Activated CD8-positive, alpha-beta T cell treated with anti-CD3 and anti-CD28 coated beads for 36 hours (primary cell): ENCODE data around the gene TNFRSF6B. TPM values are rescaled to one million over a fixed set of nuclear protein-coding genes. Genes with fewer than 3 reads are reported as not detected.

Source experiments
- ATAC-seq: fragments of 200-7000 bp; cut with Tn5 transposase; one replicate; pipeline ENCODE4 v1.10.0; 2021; ENCODE audit warnings: mild to moderate bottlenecking, moderate library complexity
- CTCF ChIA-PET: fragments of 350-600 bp; sonication (Branson Sonifier 250); formaldehyde crosslinking; loops from one replicate; lab custom pipeline; 2021; ENCODE audit warnings: antibody characterized with exemption; lab: Charles Lee
- POLR2A ChIA-PET: fragments of 350-600 bp; sonication (Branson Sonifier 250); formaldehyde crosslinking; loops from one replicate; lab custom pipeline; 2021; ENCODE audit warnings: antibody characterized with exemption; lab: Charles Lee
- DNase-seq: peaks from one replicate; pipeline ENCODE4 v3.0.0-alpha.2; 2020
- H3K27ac Mint-ChIP-seq: one replicate; pipeline ENCODE4 v1.8.0; 2021; ENCODE audit warnings: mild to moderate bottlenecking, mixed read lengths
- H3K27me3 Mint-ChIP-seq: one replicate; pipeline ENCODE4 v1.8.0; 2021; ENCODE audit warnings: mixed read lengths
- H3K36me3 Mint-ChIP-seq: one replicate; pipeline ENCODE4 v1.8.0; 2021; ENCODE audit warnings: low read depth, mixed read lengths
- H3K4me1 Mint-ChIP-seq: one replicate; pipeline ENCODE4 v1.8.0; 2021; ENCODE audit warnings: low read depth, mixed read lengths
- H3K4me3 Mint-ChIP-seq: one replicate; pipeline ENCODE4 v1.8.0; 2021; ENCODE audit warnings: mild to moderate bottlenecking, moderate library complexity, mixed read lengths
- H3K9me3 Mint-ChIP-seq: one replicate; pipeline ENCODE4 v1.8.0; 2021; ENCODE audit warnings: mixed read lengths
- CTCF ChIP-seq: fragments of 200-600 bp; IDR thresholded peaks from one replicate; pipeline ENCODE4 v1.8.0; 2022; ENCODE audit warnings: antibody characterized with exemption, mild to moderate bottlenecking
- intact Hi-C: fragments of 100-400 bp; cut with micrococcal nuclease; formaldehyde crosslinking; loops from one replicate; pipeline ENCODE4 v1.10.0; 2022
- total RNA-seq, 2 experiments: library from RNA; stranded (reverse); gene quantifications; one replicate each; pipeline ENCODE4 v1.2.3, GENCODE V29; 2021

Gene TNFRSF6B
- total RNA-seq, 2 experiments from 2014 or later, result not detected

- Mint-ChIP-seq H3K9me3 (no peaks in the 10 kb centered on the region), H3K27me3 (no peaks in the 10 kb centered on the region)
- CTCF ChIA-PET, result no interaction called here
These were observed 33.7 kb upstream of the TNFRSF6B start for GRCh38 chr20:63662813-63663189.

GRCh38 chr20:63663332-63664066, 33.0 kb upstream of the TNFRSF6B start:
- no peak for ATAC-seq
- Mint-ChIP-seq H3K36me3 (peaks cover 25% of the 10 kb centered on the region), H3K27ac (no peak overlapping the region), H3K4me1 (peaks cover 12% of the 10 kb centered on the region), H3K9me3 (no peaks in the 10 kb centered on the region), H3K4me3 (no peak overlapping the region), H3K27me3 (no peaks in the 10 kb centered on the region)
- no peak for DNase-seq
- ChIA-PET POLR2A (interaction anchor here (1.3 kb wide), 1 partner anchor 24 kb away, joined by 3 read pairs; no protein-coding TSS in a partner anchor), CTCF (no interaction called here)
- TF ChIP-seq CTCF, result no peak
- intact Hi-C loops, result no loop called here

More at GRCh38 chr20:63662813-63663189, 33.7 kb upstream of the TNFRSF6B start:
- POLR2A ChIA-PET, result interaction anchor here (1.3 to 1.9 kb wide), 2 partner anchors 18 to 24 kb away, joined by 3 to 5 read pairs; no protein-coding TSS in a partner anchor
- no peak overlapping the region for H3K27ac Mint-ChIP-seq
- peaks cover 12% of the 10 kb centered on the region for H3K4me1 Mint-ChIP-seq
- peaks cover 22% of the 10 kb centered on the region for H3K36me3 Mint-ChIP-seq
- H3K4me3 Mint-ChIP-seq, result no peak overlapping the region
- intact Hi-C loops, result no loop called here
- no peak for TF ChIP-seq CTCF
- ATAC-seq (no peak), DNase-seq (no peak)

GRCh38 chr20:63664143-63664851, 32.2 kb upstream of the TNFRSF6B start:
- ChIA-PET CTCF (no interaction called here), POLR2A (no interaction called here)
- no peak for ATAC-seq
- no peak for TF ChIP-seq CTCF
- Mint-ChIP-seq H3K36me3 (peaks cover 23% of the 10 kb centered on the region), H3K4me1 (peaks cover 8% of the 10 kb centered on the region), H3K9me3 (no peaks in the 10 kb centered on the region), H3K27me3 (no peaks in the 10 kb centered on the region), H3K4me3 (no peak overlapping the region), H3K27ac (no peak overlapping the region)
- intact Hi-C loops, result no loop called here
- no peak for DNase-seq

GRCh38 chr20:63664861-63665594, 31.4 kb upstream of the TNFRSF6B start:
- TF ChIP-seq CTCF, result no peak
- ChIA-PET POLR2A (no interaction called here), CTCF (no interaction called here)
- Mint-ChIP-seq H3K36me3 (peaks cover 19% of the 10 kb centered on the region), H3K4me3 (no peak overlapping the region), H3K27ac (no peak overlapping the region), H3K4me1 (peaks cover 3% of the 10 kb centered on the region), H3K9me3 (no peaks in the 10 kb centered on the region), H3K27me3 (no peaks in the 10 kb centered on the region)
- DNase-seq (no peak), ATAC-seq (no peak)
- intact Hi-C loops, result no loop called here
